GM18861 (cell line): ENCODE data around the gene ERICH6B.
"Not testable (repeated sequence)": the region's sequence is repeated elsewhere in the genome, so short reads cannot be mapped to it uniquely, and the experiment has no call there.

Source experiments
- ATAC-seq: cut with Tn5 transposase; IDR thresholded peaks from one replicate; pipeline ENCODE4 v1.9.1; 2021; ENCODE audit not compliant: unreplicated experiment

The ERICH6B gene

GRCh38 chr13:45615501-45616101 is at the start of gene ERICH6B:
ERICH6B (minus strand) TSS chr13:45615739; CDS start chr13:45597005, 18,734 bp downstream.
- no peak for ATAC-seq

GRCh38 chr13:45662903-45663302 is 47.4 kb upstream of the ERICH6B start:
- ATAC-seq: not testable (repeated sequence)

GRCh38 chr13:45662162-45662561 is 46.6 kb upstream of the ERICH6B start:
- no peak for ATAC-seq

- not testable (repeated sequence) for ATAC-seq
Observed at GRCh38 chr13:45660458-45660857, 44.9 kb upstream of the ERICH6B start.

DNA sequence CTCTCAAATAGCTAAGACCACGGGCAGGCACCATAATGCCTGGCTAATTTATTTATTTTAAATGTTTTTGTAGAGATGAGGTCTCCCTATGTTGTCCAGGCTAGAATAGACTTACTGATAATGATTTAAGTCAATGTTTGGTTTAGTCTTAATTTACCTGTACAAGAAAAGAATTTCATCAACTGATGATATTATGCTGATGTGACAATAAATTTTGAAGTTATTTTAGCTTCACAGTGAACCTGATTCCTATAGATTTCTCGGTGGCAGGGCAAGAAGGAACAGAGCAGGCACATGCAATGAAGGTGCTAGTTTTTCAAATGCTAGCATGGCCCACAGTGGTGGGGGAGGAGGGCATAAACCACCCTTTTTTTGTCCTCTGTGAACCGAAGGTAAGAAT is 44.0 kb upstream of the ERICH6B start:
- no peak for ATAC-seq

DNA sequence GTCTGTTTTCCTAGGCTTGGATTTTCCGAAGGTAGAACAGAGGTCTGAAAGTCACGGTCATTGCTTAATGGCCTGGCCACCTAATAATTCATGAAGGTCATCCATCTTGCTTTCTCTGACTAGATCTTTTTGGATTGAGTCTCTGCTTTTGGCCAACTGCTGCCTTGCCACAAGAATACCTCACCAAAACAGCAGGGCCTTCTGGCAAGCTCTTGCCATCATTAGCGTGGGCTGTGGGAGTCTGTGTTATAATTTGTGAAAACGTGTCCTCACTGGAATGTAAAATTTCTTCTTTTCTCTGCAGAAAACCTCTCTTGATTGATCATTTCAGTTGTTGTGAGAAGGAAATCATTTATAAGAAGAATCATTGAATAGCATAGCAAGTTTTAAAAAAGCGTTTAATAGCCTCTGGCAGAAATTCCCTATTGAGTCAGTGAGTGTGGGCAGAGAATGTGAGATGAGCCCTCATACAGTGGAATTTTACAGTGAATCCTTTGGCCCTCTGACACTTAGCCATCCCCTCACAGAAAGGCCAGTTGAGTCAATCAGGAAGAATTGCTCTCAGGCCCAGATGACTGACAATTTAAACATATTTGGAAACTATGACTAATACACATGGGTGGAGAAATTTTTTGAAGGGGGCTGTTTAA is 43.2 kb upstream of the ERICH6B start:
- no peak for ATAC-seq

- no peak for ATAC-seq
Observed at GRCh38 chr13:45654633-45655349, 39.3 kb upstream of the ERICH6B start.

- ATAC-seq: not testable (repeated sequence)
Observed at GRCh38 chr13:45645263-45645662, 29.7 kb upstream of the ERICH6B start.

DNA sequence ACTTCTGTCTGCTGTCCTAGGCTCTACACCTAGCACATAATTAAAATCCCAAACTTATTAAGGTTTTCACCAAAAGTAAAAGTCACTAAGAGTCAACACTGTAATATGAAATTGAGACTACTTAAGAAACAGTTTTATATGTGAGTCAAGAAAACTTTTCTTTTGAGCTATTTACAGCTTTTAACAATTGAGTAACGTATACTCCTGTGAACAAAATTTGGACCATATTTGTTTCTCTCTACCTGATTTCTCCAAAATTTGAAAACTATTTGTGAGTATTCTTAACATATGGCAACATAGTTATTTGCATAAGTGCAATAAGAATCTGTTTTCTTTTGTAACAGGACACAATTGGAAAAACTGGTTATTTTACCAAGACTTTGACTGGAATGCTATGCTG is 26.6 kb upstream of the ERICH6B start:
- ATAC-seq: not testable (repeated sequence)

- not testable (repeated sequence) for ATAC-seq
Observed at GRCh38 chr13:45635291-45635690, 19.8 kb upstream of the ERICH6B start.

DNA sequence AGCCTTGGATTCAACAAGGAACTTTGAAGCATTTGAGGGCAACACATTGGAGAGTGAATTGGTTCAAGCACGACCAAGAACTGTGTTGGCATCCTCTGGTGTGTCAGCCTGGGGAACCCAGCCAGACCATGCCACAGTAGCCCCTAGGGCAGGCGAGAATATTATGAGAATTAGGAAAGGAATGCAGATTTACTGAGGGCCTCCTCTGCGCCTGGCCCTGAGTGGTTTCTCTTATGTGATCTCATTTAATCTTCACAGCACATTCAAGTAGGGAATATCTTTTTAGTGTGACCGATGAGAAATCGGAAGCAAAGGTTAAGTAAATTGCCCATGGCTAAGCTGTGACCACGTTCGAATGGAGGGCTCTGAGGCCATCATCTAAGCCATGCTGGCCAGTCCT is 15.3 kb upstream of the ERICH6B start:
- no peak for ATAC-seq

DNA sequence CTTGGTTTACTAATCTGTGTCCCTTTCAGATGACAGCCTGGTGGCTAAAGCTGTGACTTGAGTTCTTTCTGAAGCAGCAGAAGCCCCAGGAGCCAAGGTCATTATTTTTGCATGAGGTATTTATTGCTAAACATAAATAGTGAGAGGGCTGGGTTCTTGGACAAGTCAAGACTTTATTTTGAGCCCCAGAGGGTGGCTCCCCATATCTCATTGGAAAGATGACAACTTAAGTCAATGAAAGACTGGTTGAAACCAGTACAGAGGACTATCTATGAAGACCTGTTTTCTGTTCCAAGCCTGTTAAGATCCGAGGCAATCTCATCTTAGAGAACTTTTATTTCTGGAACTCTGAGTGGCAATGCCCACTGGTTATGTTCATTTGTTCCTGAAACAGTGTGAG is 14.4 kb upstream of the ERICH6B start:
- no peak for ATAC-seq

DNA sequence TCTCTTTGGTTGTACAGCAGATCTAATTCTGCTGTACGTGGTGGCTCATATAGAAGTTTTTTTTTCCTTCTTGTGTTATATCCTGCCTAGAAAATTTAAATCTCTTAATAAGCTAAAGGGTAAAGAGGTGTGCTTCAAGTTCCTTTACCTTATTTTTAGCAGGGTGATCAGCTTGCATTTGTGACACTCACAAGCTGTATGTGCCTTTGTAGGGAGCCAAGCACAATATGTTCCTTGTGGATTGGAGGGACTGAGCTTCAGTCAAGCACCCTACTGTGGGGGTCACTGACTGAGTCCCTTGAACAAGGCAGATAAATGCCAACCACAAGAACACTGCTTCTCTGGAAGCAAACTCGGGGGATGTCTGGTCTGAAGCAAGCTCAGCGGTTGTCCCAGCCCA is 12.6 kb upstream of the ERICH6B start:
- ATAC-seq: no peak

- no peak for ATAC-seq
Observed at GRCh38 chr13:45627656-45628055, 12.1 kb upstream of the ERICH6B start.

DNA sequence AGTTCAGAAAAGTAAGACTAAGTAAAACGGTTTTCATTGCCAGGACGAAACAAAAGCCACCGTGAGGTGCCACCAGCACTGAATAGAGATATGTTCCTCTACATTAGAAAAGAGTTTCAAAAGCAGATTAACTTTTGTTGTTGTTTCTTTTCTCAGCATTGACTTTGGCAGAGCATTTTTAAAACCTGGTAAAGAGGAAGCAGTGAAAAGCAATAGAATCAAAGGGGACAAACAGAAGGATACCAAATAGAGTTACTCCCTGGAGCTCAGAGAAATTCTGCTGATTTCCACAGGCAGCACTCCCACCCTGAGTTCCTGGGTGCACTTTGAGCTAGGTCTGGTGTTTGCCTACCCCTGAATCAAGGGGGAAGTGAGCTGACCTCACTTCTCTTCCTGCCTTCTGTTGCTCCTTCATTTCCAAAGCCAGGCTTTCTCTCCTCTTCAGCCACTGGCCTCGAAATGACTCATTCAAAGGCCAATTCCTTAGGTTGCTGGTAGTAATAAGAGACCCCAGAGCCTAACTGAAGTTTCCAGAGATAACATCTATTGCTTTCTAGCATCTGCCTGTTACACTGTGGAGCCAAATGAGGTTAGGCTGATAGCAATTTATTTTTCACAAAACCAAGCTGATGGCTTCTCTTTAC is 11.3 kb upstream of the ERICH6B start:
- no peak for ATAC-seq

GRCh38 chr13:45623516-45624090 is 8.1 kb upstream of the ERICH6B start:
- ATAC-seq: no peak

GRCh38 chr13:45621950-45622349 is 6.4 kb upstream of the ERICH6B start:
- no peak for ATAC-seq

- no peak for ATAC-seq
Observed at GRCh38 chr13:45607931-45608330, 7.6 kb downstream of the ERICH6B start.

DNA sequence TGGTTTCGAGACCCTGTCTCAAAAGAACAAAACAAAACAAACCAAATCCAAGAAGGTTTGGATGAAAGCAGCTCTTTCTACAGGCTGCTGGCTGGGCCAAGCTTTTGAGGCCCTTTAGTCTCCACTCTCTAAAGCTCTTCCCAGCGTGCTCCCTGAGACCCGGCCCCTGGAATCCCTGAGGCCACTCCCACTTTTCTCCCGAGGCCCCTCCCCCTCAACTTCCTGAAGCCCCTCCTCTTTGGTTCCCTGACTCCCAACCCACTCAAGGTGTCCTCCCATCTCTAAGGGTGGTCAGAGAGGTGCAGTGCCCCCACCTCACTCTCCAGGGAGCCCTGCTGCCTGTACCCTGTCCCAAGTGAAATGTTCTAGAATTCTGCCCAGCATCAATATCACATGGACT is 10.6 kb downstream of the ERICH6B start:
- no peak for ATAC-seq

GRCh38 chr13:45603338-45603737 is 12.2 kb downstream of the ERICH6B start:
- ATAC-seq: no peak
